Prostate gland (tissue), 2 donors: Measurements from ENCODE around the gene LRIG2.

Source experiments
- POLR2A ChIP-seq: fragments of 450-650 bp; IDR thresholded peaks from one replicate; pipeline ENCODE4 v1.6.1; 2016; ENCODE audit warnings: antibody characterized with exemption, mild to moderate bottlenecking
- POLR2AphosphoS5 ChIP-seq: sonication (generic); formaldehyde crosslinking; IDR thresholded peaks from one replicate; pipeline ENCODE4 v1.6.1; 2017; ENCODE audit warnings: antibody characterized with exemption
- TF ChIP-seq, protein P1 (sequence below), 4 experiments: fragments of 200-600 bp in 2 of 4; fragments of 450-650 bp in 2 of 4; sonication (generic) in 2 of 4; IDR thresholded peaks; 1 replicate in 3 of 4; 2 replicates in 1 of 4; pipeline ENCODE4 v1.5.1; 2016 to 2019; ENCODE audit warnings: antibody characterized with exemption in 4 of 4, mild to moderate bottlenecking in 2 of 4, moderate library complexity in 2 of 4

GRCh38 chr1:113057006-113057405 is 16.0 kb upstream of the LRIG2 start:
- TF ChIP-seq, protein P1, sequence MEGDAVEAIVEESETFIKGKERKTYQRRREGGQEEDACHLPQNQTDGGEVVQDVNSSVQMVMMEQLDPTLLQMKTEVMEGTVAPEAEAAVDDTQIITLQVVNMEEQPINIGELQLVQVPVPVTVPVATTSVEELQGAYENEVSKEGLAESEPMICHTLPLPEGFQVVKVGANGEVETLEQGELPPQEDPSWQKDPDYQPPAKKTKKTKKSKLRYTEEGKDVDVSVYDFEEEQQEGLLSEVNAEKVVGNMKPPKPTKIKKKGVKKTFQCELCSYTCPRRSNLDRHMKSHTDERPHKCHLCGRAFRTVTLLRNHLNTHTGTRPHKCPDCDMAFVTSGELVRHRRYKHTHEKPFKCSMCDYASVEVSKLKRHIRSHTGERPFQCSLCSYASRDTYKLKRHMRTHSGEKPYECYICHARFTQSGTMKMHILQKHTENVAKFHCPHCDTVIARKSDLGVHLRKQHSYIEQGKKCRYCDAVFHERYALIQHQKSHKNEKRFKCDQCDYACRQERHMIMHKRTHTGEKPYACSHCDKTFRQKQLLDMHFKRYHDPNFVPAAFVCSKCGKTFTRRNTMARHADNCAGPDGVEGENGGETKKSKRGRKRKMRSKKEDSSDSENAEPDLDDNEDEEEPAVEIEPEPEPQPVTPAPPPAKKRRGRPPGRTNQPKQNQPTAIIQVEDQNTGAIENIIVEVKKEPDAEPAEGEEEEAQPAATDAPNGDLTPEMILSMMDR (IDR thresholded peaks at IDR 0.05): no peak
- TF ChIP-seq POLR2A: no peak
- peak; percentile 79 for TF ChIP-seq POLR2AphosphoS5
